Testis (tissue), 3 donors: ENCODE data around the gene VAMP3. TPM values are rescaled to one million over a fixed set of nuclear protein-coding genes. Genes with fewer than 3 reads are reported as not detected.

Experiments
- DNase-seq: peaks from one replicate; pipeline ENCODE4 v3.0.0-alpha.2; 2019
- H3K27ac ChIP-seq, 2 donors: fragments of 200-600 bp; sonication (generic); one replicate each; pipeline ENCODE4 v1.5.1; 2019
- H3K27me3 ChIP-seq: fragments of 200-600 bp; sonication (generic); one replicate; pipeline ENCODE4 v1.5.1; 2019
- H3K36me3 ChIP-seq: fragments of 200-600 bp; sonication (generic); one replicate; pipeline ENCODE4 v1.5.1; 2017; ENCODE audit warnings: low read depth; ENCODE audit errors: missing control alignments
- H3K4me1 ChIP-seq: fragments of 200-600 bp; sonication (generic); one replicate; pipeline ENCODE4 v1.5.1; 2019
- H3K4me3 ChIP-seq, 2 donors: fragments of 200-600 bp; sonication (generic); one replicate each; pipeline ENCODE4 v1.5.1; 2017 to 2019
- H3K9me3 ChIP-seq: fragments of 200-600 bp; sonication (generic); one replicate; pipeline ENCODE4 v1.5.1; 2017
- POLR2A ChIP-seq: fragments of 450-650 bp; IDR thresholded peaks from one replicate; pipeline ENCODE4 v1.6.1; 2017; ENCODE audit warnings: antibody characterized with exemption, mild to moderate bottlenecking, moderate library complexity
- WGBS, 2 donors: methylation state at CpG; one replicate each; pipeline ENCODE4 v1.1.5; 2018; 5-methylcytosine and 5-hydroxymethylcytosine counted together
- intact Hi-C: fragments of 100-400 bp; cut with DNase I; formaldehyde crosslinking; loops from one replicate; pipeline ENCODE4 v1.15.1; 2023; ENCODE audit warnings: low total_unique reads
- polyA plus RNA-seq: library from polyadenylated mRNA; stranded (reverse); fragments of 350-450 nt; fragmentation: Illumina TruSeq; extraction: RNeasy Lipid Tissue Mini Kit (QIAGEN cat#74804); gene quantifications from one replicate; pipeline ENCODE4 v1.2.3, GENCODE V29; 2014; ENCODE audit warnings: low read depth, low replicate concordance; ENCODE audit not compliant: insufficient read depth
- total RNA-seq, 2 donors: library from RNA; depleted of rRNA; stranded (reverse); fragments of >200 nt; gene quantifications; one replicate each; pipeline ENCODE4 v1.2.3, GENCODE V29; 2016
- TF ChIP-seq, protein P1 (sequence below), 3 experiments: fragments of 450-650 bp in 2 of 3; fragments of 200-600 bp in 1 of 3; sonication (generic) in 1 of 3; IDR thresholded peaks; one replicate each; pipeline ENCODE4 v1.5.1; 2016 to 2019; ENCODE audit warnings: antibody characterized with exemption in 3 of 3, mild to moderate bottlenecking in 2 of 3, moderate library complexity in 1 of 3

VAMP3 gene
- total and polyA plus RNA-seq, 3 donors from 2014 or later = 77.3 to 99.5 (median 95.5) TPM

DNA sequence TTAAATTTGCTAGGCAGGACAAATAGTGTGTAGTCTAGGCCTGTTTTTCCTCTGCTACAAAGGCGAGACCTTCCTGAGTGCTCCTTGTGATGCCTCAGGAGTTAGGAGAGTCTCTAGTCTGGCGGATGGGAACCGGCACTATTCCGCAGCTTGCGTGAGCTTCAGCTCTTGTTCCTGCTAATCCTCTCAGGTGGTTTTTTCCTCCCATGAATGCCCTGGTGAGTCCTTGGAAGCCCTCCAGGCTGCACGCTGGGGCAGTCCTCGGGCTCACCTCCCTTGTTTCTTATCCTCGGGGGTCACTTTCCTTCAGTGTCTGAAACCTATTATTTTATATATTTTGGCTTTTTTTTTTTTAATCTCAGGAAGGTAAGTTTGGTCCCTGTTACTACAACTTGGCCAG is 53.6 kb downstream of the VAMP3 start:
- Histone ChIP-seq H3K27me3 (no peaks in the 10 kb centered on the region), H3K4me3 (no peak overlapping the region), H3K27ac (no peak overlapping the region), H3K36me3 (no peaks in the 10 kb centered on the region), H3K4me1 (no peaks in the 10 kb centered on the region), H3K9me3 (no peaks in the 10 kb centered on the region)
- WGBS, 2 donors = 94 to 95% methylated on average over 8 of the region's 8 CpGs
- no peak for TF ChIP-seq POLR2A
- TF ChIP-seq, protein P1, sequence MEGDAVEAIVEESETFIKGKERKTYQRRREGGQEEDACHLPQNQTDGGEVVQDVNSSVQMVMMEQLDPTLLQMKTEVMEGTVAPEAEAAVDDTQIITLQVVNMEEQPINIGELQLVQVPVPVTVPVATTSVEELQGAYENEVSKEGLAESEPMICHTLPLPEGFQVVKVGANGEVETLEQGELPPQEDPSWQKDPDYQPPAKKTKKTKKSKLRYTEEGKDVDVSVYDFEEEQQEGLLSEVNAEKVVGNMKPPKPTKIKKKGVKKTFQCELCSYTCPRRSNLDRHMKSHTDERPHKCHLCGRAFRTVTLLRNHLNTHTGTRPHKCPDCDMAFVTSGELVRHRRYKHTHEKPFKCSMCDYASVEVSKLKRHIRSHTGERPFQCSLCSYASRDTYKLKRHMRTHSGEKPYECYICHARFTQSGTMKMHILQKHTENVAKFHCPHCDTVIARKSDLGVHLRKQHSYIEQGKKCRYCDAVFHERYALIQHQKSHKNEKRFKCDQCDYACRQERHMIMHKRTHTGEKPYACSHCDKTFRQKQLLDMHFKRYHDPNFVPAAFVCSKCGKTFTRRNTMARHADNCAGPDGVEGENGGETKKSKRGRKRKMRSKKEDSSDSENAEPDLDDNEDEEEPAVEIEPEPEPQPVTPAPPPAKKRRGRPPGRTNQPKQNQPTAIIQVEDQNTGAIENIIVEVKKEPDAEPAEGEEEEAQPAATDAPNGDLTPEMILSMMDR (IDR thresholded peaks at IDR 0.05) = no peak
- no peak for DNase-seq
- intact Hi-C loops = no loop called here

DNA sequence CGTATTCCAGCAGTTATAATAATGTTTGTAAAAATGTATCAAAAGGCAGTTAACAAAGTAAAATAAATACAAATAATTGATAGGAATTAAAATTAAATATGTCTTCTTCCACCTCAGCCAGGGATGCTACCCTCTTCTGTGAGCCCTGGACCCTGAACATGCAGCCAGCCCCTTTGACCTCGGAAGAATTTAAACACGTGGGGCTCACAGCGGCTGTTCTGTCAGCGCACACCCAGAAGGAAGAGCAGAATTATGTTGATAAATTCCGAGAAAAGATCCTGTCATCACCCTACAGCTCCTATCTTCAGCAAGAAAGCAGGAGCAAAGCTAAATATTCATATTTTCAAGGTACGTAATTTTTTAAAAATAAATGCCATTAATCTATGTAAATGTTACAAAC is 55.3 kb downstream of the VAMP3 start:
- Histone ChIP-seq H3K36me3 (no peaks in the 10 kb centered on the region), H3K27ac (no peak overlapping the region)
- TF ChIP-seq POLR2A = no peak
- TF ChIP-seq, protein P1 (IDR thresholded peaks at IDR 0.05) = no peak

DNA sequence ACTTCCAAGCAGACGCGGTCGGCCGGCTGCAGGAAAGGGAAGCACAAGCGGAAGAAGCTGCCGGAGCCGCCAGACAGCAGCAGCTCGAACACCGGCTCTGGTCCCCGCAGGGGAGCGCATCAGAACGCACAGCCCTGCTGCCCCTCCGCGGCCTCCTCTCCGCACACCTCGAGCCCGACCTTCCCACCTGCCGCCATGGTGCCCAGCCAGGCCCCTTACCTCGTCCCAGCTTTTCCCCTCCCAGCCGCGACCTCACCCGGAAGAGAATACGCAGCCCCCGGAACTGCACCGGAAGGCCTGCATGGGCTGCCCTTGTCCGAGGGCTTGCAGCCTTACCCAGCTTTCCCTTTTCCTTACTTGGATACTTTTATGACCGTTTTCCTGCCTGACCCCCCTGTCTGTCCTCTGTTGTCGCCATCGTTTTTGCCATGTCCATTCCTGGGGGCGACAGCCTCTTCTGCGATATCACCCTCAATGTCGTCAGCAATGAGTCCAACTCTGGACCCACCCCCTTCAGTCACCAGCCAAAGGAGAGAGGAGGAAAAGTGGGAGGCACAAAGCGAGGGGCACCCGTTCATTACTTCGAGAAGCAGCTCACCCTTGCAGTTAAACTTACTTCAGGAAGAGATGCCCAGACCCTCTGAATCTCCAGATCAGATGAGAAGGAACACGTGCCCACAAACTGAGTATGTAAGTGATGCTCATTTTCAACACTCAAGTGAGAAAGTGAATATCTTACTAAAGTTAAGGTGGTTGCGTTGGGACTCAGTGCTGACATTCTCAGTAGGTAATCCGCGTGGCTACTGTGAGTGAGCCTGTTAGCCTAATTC is 56.2 kb downstream of the VAMP3 start:
- Histone ChIP-seq H3K36me3 (no peaks in the 10 kb centered on the region), H3K4me1 (no peaks in the 10 kb centered on the region), H3K27ac (peak overlapping the region in 1 of 2 donors; percentile 47), H3K9me3 (no peaks in the 10 kb centered on the region), H3K27me3 (no peaks in the 10 kb centered on the region), H3K4me3 (peak overlapping the region; percentile 43 to 48)
- 38 to 66% methylated on average over 39 of the region's 39 CpGs for WGBS, 2 donors
- peak; percentile 66 for DNase-seq
- TF ChIP-seq, protein P1 (IDR thresholded peaks at IDR 0.05) = no peak
- TF ChIP-seq POLR2A = no peak
- intact Hi-C loops = no loop called here

More for the DNA sequence above, 55.3 kb downstream of the VAMP3 start:
- no peak for DNase-seq
- no peaks in the 10 kb centered on the region for H3K9me3 ChIP-seq
- no peaks in the 10 kb centered on the region for H3K27me3 ChIP-seq
- 63 to 70% methylated on average over 7 of the region's 7 CpGs for WGBS, 2 donors
- H3K4me3 ChIP-seq = no peak overlapping the region
- no peaks in the 10 kb centered on the region for H3K4me1 ChIP-seq
- intact Hi-C loops = no loop called here

Other genes with a start within 250 kb of the VAMP3 start
- gene PER3, start 13.0 kb downstream of the VAMP3 start, total RNA-seq = 10 to 100 TPM; 32.7 to 40.8 TPM
- 15.4 TPM for gene PER3, start 13.0 kb downstream of the VAMP3 start, polyA plus RNA-seq
- not detected for gene UTS2, start 81.8 kb downstream of the VAMP3 start, total RNA-seq
- 1.1 TPM for gene UTS2, start 81.8 kb downstream of the VAMP3 start, polyA plus RNA-seq
- under 1 TPM; 0.06 to 0.08 TPM for gene TNFRSF9, start 169.5 kb downstream of the VAMP3 start, total RNA-seq
- 0.24 TPM for gene TNFRSF9, start 169.5 kb downstream of the VAMP3 start, polyA plus RNA-seq
- 100 to 1,000 TPM; 110 to 129 TPM for gene PARK7, start 190.4 kb downstream of the VAMP3 start, total RNA-seq
- gene PARK7, start 190.4 kb downstream of the VAMP3 start, polyA plus RNA-seq = 281 TPM